OCI-LY1 (cell line): ENCODE results near the gene RPL18A.

Experiments
- EZH2 ChIP-seq: fragments of 200-600 bp; sonication (generic), shearing (Covaris generic); IDR thresholded peaks from 2 replicates; pipeline ENCODE4 v1.8.0; 2017; ENCODE audit warnings: borderline replicate concordance, mixed run types, mild to moderate bottlenecking, antibody characterized with exemption, low read length, moderate library complexity, mixed read lengths
- TF ChIP-seq, protein P1 (sequence below): fragments of 200-600 bp; sonication (generic), shearing (Covaris generic); IDR thresholded peaks from 2 replicates; pipeline ENCODE4 v1.5.1; 2017; ENCODE audit warnings: mild to moderate bottlenecking, antibody characterized with exemption, low read length, moderate library complexity, mixed read lengths

DNA sequence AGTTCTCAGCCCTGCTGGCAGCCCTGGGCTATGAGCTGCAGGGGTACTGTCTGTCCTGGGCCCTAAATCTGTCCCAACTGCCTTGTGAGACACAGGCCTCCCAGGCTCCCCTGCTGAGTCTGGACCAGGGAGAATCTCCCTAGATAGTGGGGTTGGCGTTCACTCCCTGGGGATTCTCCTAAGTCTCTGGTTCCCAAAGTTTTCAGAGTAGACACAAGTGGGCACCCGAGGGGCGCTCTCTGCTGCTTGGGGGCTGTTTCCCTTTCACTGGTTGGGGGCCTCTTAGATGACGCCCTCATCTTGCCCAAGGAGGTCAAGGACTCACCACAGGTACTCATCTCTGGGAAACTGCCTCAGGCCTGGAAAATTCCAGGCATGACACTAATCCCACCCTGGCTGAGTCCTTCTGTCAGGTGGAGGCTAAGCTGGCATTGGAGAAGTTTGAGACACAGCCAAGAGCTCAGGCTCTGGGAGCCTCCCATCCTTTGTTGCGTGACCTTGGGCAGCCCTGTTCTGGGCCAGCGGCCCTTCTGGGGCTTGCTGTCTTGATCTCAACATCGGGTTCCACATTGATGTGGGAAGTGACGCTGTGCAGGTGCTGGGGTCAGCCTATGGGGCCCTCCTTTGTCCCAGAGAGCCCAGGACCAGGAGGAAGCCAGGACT, 3.9 kb downstream of the RPL18A start:
- TF ChIP-seq, protein P1, sequence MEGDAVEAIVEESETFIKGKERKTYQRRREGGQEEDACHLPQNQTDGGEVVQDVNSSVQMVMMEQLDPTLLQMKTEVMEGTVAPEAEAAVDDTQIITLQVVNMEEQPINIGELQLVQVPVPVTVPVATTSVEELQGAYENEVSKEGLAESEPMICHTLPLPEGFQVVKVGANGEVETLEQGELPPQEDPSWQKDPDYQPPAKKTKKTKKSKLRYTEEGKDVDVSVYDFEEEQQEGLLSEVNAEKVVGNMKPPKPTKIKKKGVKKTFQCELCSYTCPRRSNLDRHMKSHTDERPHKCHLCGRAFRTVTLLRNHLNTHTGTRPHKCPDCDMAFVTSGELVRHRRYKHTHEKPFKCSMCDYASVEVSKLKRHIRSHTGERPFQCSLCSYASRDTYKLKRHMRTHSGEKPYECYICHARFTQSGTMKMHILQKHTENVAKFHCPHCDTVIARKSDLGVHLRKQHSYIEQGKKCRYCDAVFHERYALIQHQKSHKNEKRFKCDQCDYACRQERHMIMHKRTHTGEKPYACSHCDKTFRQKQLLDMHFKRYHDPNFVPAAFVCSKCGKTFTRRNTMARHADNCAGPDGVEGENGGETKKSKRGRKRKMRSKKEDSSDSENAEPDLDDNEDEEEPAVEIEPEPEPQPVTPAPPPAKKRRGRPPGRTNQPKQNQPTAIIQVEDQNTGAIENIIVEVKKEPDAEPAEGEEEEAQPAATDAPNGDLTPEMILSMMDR, result no peak
- no peak for TF ChIP-seq EZH2
